GM21367 (cell line): ENCODE results near the gene MYLK.

ENCODE experiments used
- ATAC-seq: cut with Tn5 transposase; IDR thresholded peaks from one replicate; pipeline ENCODE4 v1.9.1; 2021; ENCODE audit not compliant: unreplicated experiment

MYLK gene

DNA sequence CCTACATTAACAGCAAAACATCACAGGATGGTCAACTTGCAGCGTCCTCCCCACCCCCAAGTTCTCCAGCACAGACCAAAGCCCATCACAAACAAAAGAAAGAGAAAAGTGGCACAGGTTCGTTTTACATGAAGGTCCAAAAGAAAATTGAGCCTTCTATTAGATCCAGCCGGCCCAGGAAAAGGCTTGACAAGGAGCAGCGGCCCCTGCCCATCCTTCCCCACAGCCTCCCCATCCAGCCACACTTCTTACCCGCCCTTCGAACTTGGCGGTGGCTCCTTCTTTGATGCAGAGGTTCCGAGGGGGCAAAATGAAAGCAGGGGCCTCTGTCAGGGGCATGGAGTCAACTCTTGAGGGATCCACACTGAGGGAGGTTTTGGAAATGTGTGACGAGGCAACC is 90.7 kb downstream of the MYLK start:
- no peak for ATAC-seq

- ATAC-seq = no peak
Observed at GRCh38 chr3:123792473-123793201, 91.5 kb downstream of the MYLK start.

DNA sequence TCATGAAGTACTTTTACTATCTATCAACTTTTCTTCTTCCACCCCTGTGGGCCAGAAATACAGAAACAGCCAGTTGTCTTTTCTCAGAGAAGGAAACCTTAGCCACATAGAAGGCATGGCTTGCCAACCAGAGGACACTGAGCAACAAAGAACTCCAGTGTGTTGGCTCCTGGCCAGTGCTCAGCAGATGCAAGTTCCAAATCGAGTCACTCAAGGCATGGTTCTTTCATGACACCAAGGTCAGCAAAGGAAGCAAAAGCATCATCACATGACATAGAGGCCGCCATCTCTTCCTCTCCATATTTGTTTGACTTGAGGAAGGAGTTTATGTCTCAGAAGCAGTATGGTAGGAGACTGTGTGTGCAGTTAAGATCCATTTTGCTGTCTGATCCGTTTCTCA is 92.2 kb downstream of the MYLK start:
- ATAC-seq = no peak

- no peak for ATAC-seq
Observed at GRCh38 chr3:123791417-123791816, 92.7 kb downstream of the MYLK start.

DNA sequence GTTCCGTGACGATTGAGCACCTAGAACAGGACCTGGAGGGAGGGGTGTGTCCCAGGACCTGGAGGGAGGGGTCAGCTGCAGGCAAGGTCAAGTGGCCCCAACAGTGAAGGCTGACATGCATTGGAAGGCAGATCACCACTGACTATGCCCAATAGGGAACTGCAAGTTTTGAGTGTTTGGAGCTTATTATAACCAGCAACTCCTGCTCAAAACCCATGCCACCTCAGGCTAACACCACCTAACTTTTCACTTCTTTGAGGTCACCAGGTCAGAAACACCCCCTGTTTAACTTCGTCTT is 93.1 kb downstream of the MYLK start:
- ATAC-seq = no peak

- ATAC-seq = no peak
Observed at GRCh38 chr3:123790254-123791072, 93.7 kb downstream of the MYLK start.

- no peak for ATAC-seq
Observed at GRCh38 chr3:123789760-123790159, 94.4 kb downstream of the MYLK start.

DNA sequence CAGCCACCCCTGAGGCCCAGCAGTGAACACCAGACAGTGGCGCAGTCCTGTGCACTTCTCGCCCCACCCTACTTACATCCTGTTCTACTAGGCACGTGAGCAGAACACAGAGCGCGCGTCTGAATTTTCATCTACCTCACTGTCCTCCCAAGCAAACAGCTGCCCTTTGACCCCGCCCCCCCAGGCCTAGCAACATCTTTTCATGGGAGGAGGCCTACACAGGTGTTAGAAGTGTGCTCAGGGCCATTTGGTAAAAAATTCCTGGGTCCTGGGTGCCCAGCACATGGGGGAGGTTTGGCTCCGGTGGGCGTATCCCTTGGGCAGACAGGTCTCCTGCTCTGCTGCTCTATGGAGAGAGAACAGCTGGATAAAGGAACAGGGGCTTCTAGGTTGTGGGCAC is 95.0 kb downstream of the MYLK start:
- no peak for ATAC-seq

- ATAC-seq = no peak
Observed at GRCh38 chr3:123788710-123789109, 95.4 kb downstream of the MYLK start.

GRCh38 chr3:123787133-123787532 is 97.0 kb downstream of the MYLK start:
- no peak for ATAC-seq

DNA sequence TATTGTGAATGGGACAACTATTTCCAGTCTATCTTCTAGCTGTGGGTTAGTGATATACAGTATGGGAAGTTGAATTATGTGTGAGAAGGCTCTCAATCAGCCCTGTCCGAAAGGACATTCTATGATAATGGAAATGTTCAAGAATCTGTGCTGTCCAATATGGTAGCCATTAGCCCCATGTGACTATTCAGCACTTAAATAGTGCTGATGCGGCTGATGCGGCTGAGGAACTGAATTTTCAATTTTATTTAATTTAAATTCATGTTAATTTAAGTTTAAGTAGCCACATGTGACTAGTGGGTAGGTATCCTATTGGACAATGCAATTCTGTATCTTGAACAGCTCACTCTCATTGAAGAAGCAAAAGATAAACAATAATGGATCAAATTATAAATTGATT is 98.5 kb downstream of the MYLK start:
- no peak for ATAC-seq

- no peak for ATAC-seq
Observed at GRCh38 chr3:123783811-123784210, 100.3 kb downstream of the MYLK start.

DNA sequence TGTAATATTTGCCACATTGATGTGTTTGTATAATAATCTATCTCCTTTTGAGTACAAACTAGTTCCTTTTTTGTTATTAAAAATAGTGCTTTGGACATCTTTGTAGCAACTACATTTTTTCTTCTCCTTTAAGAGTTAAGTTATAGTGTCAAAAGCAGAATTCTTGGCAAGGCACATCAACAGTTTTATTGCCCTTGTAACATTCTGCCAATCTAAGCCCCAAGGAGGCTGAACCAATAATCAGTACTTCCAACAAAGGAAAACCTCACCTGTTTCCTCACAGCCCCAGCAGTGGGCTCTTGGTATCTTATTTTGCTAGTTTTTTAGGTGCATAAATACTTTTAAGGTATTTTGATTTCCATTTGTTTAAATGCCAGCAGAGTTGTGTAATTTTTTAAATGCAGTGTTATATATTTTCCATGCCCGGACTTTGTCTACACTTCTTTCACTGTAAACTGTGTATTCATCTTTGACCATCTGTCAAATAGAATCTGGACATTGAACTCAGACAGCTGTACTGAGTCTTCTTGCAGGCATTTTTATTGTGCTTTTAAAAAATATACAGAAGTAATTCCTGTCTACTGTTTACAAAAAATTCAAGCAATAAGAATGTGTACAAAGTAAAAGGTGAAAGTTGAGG is 101.0 kb downstream of the MYLK start:
- ATAC-seq = no peak

DNA sequence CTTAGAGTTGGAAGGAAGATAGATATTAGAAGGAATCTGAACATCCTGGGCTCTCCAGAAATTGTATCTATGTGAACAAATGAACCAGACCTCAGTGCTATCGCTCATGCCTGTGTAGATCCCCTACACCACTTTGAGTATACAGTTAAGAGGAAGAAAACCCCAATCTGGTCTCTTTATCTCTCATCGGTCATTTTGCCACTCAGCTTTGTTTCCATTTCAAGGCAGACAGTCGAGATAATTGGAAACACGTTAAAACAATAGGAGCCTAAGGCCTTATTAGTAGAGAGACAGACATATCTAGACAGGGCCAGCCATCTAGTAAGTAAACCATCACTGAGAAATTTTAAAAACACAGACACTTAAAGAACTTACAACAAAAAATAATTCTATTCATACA is 101.6 kb downstream of the MYLK start:
- no peak for ATAC-seq

GRCh38 chr3:123781571-123782275 is 102.4 kb downstream of the MYLK start:
- no peak for ATAC-seq

- no peak for ATAC-seq
Observed at GRCh38 chr3:123781138-123781537, 103.0 kb downstream of the MYLK start.

- ATAC-seq = no peak
Observed at GRCh38 chr3:123780656-123781055, 103.5 kb downstream of the MYLK start.

- no peak for ATAC-seq
Observed at GRCh38 chr3:123779655-123780231, 104.4 kb downstream of the MYLK start.

- ATAC-seq = no peak
Observed at GRCh38 chr3:123778991-123779622, 105.0 kb downstream of the MYLK start.

GRCh38 chr3:123778525-123778924 is 105.6 kb downstream of the MYLK start:
- ATAC-seq = no peak
